HG02938 (cell line): Measurements from ENCODE around the gene GPC5.
"Not testable (repeated sequence)": the region's sequence is repeated elsewhere in the genome, so short reads cannot be mapped to it uniquely, and the experiment has no call there.

Source experiments
- ATAC-seq: cut with Tn5 transposase; IDR thresholded peaks from one replicate; pipeline ENCODE4 v1.9.1; 2021; ENCODE audit warnings: mild to moderate bottlenecking, moderate library complexity; ENCODE audit not compliant: unreplicated experiment

The GPC5 gene

DNA sequence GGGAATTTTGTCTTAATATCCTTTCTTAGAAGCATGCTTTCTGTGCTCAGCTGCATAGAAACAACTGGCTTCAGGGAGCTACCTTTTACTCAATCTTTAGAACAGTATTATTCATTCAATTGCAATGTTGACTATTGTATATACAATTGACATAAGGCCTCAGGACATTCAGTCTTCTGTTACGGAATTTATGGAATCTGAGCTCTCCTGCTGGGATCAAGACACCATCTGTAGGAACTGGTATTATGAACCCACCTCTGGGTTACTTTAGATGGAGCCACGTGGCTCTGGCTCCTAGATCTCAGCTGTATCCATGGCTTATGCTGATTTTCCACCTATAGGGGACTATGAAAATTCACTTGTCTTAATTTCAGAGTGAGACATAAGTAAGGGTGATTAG lies 1112.0 kb downstream of the GPC5 start:
- no peak for ATAC-seq

DNA sequence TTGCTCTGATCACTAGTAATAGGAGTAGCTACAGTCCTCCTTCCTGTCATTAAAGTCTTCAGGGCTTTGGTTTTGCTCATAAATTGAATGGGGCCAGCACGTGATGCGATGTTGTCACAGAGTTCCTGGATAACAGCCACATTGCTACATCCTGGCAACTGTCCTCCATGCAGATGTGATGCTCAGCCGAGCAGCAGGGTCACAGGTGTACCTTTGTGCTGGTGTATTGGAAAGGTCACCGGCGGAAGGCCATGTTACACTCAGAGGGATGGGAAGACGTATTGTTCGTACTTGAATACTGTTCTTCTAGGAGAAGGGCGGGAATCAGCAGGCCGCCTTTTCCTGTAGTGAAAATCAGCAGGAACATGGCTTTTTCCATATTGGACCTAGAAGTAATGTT lies 1114.4 kb downstream of the GPC5 start:
- no peak for ATAC-seq

DNA sequence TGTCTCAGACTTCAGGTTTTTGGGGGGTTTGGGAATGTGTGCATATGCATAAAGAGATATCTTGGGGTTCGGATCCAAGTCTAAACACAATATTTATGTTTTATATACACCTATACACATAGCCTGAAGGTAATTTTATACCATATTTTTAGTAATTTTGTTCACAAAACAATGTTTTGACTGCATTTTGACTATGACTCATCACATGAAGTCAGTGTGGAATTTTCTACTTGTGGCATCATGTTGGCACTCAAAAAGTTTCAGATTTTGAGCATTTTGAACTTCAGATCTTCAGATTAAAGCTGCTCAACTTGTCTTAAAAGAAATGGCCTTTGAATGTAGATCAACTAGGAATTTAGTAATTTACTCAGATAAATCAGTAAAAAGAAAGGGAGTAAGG lies 1115.3 kb downstream of the GPC5 start:
- no peak for ATAC-seq

DNA sequence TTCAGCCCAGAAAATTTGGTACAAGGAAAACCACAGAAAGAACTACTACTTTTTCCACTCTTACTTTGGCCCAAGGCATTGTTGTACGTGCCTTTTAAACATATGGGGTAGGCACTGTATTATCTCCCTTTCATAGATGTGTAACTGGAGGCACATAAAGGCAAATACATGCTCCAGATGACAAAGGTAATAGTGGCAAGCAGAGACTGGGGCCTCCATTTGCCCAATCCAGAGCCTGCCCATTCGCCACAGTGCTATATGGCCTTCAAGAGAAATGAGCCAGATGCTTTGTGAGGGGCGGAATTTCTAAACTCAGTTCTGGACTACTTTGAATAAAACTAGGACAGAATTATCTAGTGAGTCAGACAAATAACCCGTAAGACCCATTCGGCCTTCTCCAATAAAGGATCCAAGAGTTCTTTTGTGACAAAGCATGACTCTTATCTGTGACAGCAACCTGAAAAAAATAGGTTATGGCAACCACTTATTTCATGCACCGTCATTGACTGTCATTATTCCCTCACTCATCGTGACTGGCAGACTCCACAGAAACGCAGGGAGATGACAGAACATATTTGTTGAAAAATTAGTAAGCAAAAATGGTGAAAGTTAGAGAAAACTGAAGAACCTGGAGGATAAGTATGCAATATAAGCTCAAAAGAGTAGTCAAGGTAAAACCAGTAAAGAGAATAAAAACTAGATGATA lies 1116.2 kb downstream of the GPC5 start:
- no peak for ATAC-seq

DNA sequence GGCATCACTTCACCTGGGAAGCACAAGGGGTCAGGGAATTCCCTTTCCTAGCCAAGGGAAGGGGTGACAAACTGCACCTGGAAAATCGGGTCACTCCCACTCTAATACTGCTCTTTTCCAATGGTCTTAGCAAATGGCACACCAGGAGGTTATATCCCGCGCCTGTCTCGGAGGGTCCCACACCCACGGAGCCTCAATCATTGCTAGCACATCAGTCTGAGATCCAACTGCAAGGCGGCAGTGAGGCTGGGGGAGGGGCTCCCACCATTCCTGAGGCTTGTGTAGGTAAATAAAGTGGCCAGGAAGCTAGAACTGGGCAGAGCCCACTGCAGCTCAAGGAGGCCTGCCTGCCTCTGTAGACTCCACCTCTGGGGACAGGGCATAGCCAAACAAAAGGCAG lies 1118.5 kb downstream of the GPC5 start:
- not testable (repeated sequence) for ATAC-seq

DNA sequence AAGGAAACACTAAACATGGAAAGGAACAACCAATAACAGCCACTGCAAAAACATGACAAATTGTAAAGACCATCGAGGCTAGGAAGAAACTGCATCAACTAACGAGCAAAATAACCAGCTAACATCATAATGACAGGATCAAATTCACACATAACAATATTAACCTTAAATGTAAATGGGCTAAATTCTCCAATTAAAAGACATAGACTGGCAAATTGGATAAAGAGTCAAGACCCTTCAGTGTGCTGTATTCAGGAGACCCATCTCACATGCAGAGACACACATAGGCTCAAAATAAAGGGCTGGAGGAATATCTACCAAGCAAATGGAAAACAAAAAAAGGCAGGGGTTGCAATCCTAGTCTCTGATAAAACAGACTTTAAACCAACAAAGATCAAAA lies 1120.2 kb downstream of the GPC5 start:
- ATAC-seq = not testable (repeated sequence)

DNA sequence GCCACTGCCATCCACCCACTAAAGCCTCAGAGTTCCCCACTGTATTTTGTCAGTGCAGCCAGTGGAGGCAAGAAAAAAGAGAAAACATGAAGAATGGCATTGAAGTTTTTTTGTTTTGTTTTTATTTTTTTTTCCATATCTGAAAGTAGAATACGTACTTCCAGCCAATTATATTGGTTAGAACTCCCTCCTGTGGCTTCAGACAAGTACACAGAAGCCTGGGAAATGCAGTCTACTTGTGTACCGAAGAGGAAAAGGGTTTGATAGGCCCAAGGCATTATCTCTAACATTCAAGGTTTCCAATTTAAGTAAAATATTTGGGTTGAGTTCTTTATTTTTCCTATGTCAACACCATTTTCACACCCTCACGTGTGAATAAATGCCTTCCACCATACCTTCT lies 1131.9 kb downstream of the GPC5 start:
- no peak for ATAC-seq

DNA sequence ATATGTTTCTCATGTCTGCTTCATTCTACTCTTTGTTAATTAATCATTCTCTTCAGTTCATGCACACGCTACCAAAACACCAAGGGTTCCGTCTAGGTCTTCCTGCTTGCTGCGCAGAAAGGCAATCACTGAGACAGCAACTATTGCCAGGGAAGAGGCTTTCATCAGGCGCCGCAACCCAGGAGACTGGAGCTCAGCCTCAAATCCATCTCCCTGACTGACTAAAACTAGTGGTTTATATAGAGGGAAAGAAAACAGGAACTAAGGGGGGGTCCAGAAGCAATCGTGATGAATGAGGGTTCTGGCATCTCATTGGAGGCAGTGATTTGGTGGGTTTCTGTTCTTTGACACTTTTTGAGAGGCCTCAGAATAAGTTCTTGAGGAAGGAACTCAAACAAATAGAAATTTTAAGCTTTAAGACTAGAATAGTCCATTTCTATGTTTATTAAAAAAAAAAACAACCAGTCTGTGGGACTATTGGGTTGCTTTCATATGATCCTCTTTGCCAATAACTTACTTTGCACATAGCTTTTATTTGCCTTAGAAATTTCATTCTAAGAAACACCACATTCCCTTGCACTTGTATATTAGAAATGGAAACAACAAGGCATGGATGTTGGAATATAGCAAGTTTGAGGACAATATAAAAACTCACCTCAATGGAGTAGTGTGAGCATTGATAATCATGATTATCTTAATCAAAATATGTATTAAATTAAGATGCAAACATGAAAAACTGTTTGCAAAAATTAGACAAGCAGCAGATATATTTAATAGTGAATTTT lies 1137.0 kb downstream of the GPC5 start:
- ATAC-seq = no peak

DNA sequence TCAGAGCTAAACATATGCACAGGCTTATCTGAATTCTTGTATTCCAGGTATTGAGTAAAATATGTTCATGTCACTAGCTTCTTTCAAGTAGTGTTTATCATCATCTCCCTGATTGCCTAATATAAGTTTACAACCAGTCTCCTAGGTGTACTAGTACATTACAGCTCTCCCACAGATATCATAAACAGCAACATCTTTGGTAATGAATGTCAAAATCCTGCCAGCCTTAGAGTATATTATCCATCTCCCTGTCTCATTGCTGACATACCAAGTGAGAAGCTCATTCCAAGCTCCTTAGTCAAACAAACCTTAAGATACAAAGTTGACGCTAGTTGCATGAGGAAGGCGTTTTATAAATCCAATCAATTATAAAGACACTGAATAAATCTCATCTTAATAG lies 1139.0 kb downstream of the GPC5 start:
- ATAC-seq = no peak

DNA sequence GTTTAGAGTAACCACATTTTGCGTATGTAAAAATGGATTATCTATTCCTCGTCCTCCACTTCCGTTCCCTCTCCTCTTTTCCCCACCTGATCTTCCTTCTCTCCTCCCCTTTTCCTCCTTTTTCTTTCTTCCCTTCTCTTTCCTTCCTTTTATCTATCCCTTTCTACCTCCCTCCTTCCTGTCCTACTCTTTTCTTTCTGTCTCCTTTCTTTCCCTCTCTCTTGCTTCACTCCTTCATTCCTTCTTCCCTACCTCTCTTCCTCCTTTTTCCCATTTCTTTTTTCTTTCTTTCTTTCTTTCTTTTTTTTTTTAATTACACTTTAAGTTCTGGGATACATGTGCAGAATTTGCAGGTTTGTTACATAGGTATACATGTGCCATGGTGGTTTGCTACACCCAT lies 1139.7 kb downstream of the GPC5 start:
- no peak for ATAC-seq

DNA sequence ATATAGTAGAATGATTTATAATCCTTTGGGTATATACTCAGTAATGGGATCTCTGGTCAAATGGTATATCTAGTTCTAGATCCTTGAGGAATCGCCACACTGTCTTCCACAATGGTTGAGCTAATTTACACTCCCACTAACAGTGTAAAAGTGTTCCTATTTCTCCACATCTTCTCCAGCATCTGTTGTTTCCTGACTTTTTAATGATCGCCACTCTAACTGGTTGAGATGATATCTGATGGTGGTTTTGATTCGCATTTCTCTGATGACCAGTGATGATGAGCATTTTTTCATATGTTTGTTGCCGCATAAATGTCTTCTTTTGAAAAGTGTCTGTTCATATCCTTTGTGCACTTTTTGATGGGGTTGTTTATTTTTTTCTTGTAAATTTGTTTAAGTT lies 1140.7 kb downstream of the GPC5 start:
- not testable (repeated sequence) for ATAC-seq

DNA sequence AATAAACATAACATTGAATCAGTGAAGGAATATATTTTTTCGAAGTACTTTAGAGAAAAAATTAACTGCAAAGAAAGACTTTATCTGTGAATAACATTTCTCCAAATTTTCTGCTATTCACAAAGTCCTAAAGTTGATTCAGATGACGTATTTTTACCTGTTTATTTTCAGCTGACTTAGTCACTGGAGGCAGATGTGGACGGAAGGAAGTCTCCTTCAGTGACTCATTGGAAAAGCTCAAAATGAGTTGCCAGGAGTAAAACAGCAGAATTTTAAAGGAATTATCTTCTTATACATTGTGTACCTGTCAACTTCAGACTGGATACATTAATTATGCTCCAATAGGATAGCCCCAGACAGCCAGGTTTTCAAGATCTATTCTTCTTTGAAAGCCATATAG lies 1148.8 kb downstream of the GPC5 start:
- no peak for ATAC-seq

DNA sequence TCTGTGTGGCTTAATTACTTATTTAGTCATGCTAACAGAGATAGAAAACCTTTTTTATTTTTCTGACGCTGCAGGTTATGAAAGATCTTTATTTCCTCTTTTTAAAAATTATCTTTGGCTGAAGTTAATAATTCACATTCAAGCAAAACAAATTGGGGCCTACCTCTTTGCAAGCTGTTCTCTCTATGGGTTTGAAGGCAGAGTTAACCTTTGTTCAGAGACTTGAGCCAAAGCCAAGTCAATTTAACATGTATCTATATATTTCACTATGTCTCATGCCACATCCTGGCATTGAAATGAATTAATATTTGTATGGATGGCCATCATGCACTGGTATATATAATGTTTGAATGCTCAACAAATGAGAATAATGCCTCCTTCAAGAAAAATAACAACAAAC lies 1150.9 kb downstream of the GPC5 start:
- no peak for ATAC-seq

DNA sequence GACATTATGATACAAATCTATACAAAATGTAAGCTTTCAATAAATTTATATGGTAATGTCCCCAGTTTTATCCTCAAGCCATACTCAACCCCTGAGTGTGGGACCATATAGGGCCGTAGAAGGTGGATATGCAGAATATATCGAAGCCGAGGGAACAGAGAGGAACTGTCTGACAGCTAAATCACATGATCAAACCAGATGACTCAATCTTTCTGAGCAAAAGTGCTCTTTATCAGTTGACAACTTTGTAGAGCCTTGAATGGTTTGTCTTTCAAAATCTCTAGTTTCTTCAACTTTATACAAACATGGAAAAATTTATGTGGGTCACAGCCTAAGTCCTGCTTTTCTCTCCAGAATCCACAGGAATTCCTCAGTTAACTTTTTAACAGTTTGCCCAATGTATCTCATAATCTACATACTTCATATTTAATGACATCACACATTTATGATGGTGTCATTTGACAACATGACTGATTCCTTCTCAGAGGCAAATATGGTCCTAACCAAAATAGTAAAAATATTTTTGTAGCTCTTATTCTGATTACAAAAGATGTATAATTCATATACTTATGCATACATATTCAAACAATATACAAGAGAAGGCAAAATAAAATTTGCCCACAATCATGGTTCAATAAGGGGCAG lies 1155.2 kb downstream of the GPC5 start:
- ATAC-seq = no peak

DNA sequence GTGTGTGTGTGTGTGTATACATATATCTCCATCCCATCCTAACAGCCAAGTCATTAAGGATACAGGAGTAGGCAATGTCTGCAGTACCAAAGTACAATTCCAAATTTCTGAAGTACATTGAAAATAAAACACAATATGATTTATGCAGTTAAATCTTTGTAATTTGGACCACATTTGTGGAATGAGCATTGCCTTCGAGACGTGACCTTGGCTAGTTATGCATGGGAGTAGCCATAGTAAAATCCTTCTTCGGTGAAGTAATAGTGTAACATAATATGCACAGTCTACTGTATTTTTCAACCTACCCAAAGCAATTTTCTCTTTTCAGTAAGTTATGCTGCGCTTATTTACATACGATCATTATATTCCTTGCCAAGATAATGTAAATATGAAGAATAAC lies 1162.5 kb downstream of the GPC5 start:
- no peak for ATAC-seq

DNA sequence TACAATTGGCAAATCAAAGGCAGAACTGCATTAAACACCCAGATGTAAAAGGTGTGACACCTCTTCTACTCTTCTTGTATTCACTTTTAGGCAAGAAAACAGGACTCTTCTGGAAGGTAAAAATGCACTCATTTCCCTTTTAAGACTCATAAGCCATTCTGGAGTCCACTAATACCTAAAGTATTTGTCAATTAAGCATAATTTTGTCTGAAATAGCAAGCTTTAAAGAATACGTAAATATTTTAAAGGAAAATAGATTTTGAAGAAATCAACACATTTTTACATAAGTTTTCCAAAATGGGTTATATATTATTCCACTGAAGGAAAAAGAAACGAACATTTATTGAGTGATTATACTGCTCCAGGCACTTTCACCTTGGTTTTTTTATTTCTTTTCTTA lies 1166.5 kb downstream of the GPC5 start:
- no peak for ATAC-seq

DNA sequence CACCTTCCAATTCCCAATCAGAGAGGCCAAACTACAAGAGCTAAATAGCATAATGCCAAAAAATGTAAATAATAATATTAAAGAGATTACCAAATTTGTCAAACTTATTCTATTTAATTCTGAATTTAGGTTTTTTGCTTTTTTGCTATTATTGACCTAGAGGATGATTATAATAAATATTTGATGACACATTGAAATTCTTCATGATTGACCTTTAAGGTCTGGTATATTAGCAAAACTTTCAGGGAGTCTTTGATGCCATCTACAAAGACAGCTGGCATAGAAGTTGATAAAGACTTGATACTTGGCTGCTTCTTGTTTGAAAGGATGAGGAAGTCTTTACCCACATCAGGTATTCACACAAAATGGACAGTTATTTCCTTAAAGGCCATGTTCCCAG lies 1168.3 kb downstream of the GPC5 start:
- no peak for ATAC-seq

DNA sequence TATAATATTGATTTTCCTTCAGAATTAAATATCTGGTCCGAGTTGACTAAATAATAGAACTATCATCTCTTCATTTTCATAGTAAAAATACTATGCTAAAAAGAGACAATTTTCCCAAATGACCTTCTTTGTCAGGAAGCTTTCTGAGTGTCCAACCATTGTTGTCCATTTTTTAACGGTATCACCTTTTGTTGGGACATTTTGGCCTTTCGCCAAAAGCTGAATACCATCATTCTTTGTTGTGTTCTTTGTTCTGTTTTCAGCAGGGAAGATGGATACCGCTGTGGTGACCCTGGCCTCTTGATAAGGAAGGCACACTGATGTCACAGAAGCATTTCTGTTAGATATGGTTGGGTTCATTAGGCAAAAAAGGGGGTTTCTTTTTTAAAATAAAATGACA lies 1173.8 kb downstream of the GPC5 start:
- ATAC-seq = no peak

DNA sequence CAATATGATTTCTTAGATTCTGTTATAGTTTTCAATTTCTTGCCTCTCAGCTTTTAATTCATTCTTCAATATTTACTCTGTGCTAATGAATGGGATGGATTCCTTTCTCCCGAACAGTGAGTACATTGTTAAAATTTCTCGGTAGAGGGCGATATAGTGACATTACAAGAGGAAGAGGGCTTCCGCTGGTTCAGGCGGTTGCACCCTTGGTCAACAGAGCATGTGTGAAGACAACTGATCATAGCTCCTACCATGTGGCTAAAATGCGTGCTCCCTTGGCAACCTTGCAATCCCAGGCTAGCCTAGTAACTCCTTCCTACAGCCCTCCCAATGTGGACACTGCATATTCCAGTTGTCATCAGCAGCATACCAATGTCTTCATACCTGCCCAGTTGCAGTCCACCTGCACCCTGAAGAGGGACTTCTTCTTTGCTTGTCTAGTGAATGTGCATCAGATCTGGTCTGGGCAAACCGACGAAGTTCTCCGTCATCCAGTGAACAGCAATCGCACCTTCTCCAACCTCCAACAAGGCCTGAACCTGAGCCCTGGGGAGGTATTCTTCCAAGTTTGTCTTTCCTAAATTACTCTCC lies 1175.1 kb downstream of the GPC5 start:
- ATAC-seq = no peak

DNA sequence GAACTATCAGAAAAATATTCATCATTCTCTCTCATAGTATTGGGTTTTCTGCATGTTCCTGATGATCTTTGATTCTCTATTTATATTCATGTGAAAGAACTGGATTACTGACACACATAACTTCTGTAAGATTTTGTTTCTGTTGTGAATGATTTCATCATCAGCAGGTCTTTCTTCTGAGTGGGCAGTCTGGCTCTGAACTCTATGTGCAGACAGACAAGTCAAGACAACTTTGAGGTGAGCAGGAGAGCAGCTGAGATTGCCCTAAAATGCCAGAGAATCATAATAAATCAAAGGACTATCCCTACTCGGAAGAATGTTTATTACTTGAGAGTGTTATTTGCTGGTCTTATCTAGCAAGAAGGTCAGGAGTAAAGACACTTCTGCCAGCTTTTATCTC lies 1176.1 kb downstream of the GPC5 start:
- ATAC-seq = no peak

DNA sequence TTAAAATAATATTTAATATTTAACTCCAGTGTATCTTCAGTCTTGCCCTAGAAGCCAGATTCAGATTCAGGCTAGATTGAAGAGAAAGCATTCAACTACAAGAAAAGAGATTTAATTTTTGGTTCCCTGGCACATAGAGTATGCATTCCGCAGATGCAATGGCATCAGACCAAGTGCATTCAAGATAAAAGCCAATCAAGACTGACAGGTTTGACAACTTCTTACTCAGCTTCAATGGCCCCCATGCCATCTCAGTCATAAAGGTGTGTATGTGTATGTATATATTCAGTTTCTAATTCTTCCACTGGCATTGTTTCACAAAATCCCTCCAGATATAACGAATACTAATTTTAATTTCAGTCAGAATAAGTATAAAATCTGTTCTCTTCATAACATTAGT lies 1177.4 kb downstream of the GPC5 start:
- ATAC-seq = no peak

DNA sequence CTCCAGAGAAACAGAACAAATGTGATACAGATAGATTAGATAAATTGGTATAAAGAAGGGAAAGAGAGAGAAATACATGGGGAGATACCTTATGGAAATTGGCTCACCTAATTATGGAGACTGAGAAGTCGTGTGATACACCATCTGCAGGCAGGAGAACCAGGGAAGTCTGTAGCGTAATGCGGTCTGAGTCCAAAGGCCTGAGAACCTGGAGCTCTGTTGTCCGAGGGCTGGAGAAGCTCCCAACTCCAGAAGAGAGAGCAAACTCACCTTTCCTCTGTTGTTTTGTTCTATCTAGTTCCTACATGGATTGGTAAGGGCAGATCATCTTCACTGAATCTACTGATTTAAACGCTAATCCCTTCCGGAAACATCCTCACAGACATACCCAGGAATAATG lies 1179.9 kb downstream of the GPC5 start:
- ATAC-seq = no peak
